Prostate gland (tissue), 2 donors: ENCODE data around the gene RNF213.
"Not testable (repeated sequence)": the region's sequence is repeated elsewhere in the genome, so short reads cannot be mapped to it uniquely, and the experiment has no call there.

Experiments used
- CTCF ChIP-seq, 4 experiments: fragments of 200-600 bp in 2 of 4; fragments of 450-650 bp in 2 of 4; sonication (generic) in 2 of 4; IDR thresholded peaks; 1 replicate in 3 of 4; 2 replicates in 1 of 4; pipeline ENCODE4 v1.5.1; 2016 to 2019; ENCODE audit warnings: antibody characterized with exemption in 4 of 4, mild to moderate bottlenecking in 2 of 4, moderate library complexity in 2 of 4
- POLR2A ChIP-seq: fragments of 450-650 bp; IDR thresholded peaks from one replicate; pipeline ENCODE4 v1.6.1; 2016; ENCODE audit warnings: antibody characterized with exemption, mild to moderate bottlenecking

DNA sequence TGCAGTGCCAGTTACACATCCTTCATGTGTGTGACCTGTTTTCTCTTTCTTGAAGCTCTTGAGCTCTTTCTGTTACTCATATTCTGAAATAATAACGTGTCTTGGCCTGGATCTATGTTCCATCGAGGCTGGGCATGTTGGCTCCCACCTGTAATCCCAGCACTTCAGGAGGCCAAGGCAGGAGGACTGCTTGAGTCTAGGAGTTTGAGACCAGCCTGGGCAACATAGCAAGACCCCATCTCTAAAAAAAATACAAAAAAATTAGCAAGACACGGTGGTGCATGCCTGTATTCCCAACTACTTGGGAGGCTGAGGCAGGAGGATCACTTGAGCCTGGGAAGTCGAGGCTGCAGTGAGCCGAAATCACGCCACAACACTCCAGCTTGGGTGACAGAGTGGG lies 68.8 kb downstream of the RNF213 start:
- TF ChIP-seq POLR2A; CTCF (IDR thresholded peaks at IDR 0.05): not testable (repeated sequence)
